Effector CD8-positive, alpha-beta T cell (primary cell): ENCODE results near the gene PGLYRP2.
"Not testable (repeated sequence)": the region's sequence is repeated elsewhere in the genome, so short reads cannot be mapped to it uniquely, and the experiment has no call there.

Experiments used
- DNase-seq: peaks from one replicate; lab custom pipeline; 2025; lab: John Stamatoyannopoulos, UW

PGLYRP2 gene

DNA sequence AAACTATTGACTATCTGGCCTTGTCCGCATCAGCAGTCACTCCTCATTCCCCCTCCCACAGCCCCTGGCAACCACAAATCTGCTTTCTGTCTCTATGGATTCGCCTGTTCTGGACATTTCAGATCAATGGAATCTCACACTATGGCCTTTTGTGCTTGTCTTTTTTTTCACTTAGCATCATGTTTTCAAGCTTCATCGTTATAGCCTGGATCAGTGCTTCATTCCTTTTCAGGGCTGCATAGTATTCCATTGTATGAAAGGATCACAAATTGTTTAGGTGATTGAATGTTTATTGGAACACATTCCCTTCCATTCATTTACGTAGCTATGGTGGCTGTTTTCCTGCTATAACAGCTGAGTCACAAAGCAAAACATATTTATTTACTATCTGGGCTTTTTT, 7.7 kb upstream of the PGLYRP2 start:
- no peak for DNase-seq

DNA sequence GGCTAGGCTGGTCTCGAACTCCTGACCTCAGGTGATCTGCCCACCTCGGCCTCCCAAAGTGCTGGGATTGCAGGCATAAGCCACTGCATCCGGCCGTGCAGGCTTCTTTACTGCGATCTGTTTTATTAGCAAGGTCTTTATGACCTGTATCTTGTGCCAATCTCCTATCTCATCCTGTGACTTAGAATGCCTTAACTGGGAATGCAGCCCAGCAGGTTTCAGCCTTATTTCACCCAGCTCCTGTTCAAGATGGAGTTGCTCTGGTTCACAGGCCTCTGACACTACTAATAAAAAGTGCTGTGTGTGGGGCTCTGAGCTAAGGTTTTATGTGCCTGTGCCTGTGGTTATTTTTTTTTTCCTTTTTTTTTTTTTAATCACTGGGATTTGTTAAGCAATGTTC, 6.5 kb upstream of the PGLYRP2 start:
- not testable (repeated sequence) for DNase-seq

DNA sequence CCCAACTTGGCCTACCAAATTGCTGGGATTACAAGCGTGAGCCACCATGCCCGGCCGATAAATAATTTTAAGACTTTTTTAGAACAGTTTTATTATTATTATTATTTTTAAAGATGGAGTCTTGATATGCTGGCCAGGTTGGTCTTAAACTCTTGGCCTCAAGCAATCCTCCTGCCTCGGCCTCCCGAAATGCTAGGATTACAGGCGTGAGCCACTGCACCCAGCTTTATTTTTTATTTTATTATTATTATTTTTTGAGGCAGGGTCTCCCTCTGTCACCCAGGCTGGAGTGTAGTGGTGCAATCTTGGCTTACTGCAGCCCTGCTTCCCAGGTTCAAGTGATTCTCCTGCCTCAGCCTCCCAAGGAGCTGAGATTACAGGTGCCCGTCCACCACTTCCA, 1.7 kb upstream of the PGLYRP2 start:
- not testable (repeated sequence) for DNase-seq

DNA sequence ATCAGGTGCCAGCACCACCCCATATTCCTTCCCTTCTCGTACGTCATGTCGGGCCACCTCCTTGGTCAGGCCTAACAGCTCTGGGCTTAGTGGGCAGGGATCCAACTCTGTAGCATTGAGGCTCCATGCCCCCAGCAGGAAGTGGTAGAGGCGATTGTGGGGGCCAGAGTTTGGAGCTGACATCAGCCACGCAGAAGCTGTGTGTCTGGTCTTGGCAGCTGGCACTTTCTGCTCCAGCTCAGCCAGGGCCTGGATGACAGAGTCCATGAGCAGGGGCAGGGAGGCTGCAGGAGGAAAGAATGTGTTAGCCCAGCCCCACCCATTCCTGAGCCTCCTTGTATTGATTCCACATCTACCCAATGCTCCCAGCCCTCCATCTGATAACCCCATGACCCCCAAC, 3.0 kb downstream of the PGLYRP2 start:
- no peak for DNase-seq

DNA sequence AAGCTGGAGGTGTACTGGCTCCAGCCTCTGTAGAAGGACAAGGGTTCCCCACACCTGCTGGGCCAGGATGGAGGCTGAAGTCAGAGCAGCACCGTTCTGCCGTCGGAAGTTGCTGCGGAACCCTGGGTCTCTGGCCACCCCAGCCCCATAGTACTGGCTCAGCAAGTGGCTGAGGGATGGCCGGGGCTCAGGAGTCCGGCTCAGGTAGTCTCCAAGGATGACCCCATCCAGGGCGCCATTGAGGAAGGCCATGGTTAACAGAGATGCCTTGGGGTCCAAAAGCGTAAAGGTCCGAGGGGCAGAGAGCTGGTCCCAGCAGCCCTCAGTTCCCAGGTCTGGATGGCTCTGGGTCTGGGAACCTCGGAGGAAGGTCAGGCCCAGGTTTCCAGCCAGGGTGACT, 3.7 kb downstream of the PGLYRP2 start:
- DNase-seq, result no peak

DNA sequence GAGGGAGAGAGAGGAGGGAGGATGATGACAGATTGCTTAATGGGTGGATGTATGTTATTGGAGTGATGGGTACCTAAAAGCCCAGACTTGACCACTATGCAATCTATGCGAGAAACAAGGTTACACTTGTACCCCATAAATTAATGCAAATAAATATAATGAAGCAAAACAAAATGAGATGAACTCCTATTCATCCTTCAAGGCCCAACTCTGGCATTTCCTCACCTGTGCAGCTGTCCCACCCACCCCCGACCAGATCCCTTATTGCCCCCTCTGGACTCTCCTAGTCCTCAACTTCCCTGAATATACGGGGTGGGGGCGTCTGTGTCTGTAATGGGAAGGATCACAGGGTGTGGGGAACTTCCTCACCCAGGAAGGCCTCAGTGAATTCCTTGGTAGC, 4.1 kb downstream of the PGLYRP2 start:
- no peak for DNase-seq

DNA sequence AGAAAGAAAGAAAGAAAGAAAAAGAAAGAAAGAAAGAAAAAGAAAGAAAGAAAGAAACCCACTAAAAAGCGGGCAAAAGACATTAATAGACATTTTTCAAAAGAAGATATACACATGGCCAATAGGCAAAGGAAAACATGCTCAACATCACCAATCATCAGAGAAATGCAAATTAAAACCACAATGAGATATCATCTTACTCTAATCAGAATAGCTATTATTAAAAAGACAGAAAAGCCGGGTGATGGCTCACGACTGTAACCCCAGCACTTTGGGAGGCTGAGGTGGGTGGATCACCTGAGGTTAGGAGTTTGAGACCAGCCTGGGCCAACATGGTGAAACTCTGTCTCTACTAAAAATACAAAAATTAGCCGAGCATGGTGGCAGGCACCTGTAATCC, 5.5 kb downstream of the PGLYRP2 start:
- DNase-seq, result not testable (repeated sequence)

DNA sequence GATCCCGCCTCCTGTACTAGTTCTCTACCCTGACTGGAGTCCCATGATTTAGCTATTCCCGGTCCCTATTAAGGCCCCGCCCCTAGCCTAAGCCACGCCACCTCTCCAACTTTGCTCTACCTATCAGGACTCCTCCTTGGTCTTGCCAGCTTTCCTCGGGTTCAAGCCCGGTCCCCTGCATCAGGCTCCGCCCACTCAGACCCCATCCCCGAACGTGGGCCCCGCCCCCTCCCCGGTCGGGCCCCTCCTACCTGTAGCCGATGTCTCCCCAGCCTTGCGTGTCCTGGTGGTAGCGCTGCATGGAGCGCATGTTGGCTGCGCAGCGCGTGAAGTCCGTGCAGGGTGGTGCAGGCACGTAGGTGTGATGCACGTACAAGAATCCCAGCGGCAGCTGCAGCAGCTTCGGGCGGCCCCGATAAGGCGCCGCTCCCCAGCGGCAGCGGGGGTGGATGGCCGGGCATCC, 7.6 kb downstream of the PGLYRP2 start:
- DNase-seq, result no peak

DNA sequence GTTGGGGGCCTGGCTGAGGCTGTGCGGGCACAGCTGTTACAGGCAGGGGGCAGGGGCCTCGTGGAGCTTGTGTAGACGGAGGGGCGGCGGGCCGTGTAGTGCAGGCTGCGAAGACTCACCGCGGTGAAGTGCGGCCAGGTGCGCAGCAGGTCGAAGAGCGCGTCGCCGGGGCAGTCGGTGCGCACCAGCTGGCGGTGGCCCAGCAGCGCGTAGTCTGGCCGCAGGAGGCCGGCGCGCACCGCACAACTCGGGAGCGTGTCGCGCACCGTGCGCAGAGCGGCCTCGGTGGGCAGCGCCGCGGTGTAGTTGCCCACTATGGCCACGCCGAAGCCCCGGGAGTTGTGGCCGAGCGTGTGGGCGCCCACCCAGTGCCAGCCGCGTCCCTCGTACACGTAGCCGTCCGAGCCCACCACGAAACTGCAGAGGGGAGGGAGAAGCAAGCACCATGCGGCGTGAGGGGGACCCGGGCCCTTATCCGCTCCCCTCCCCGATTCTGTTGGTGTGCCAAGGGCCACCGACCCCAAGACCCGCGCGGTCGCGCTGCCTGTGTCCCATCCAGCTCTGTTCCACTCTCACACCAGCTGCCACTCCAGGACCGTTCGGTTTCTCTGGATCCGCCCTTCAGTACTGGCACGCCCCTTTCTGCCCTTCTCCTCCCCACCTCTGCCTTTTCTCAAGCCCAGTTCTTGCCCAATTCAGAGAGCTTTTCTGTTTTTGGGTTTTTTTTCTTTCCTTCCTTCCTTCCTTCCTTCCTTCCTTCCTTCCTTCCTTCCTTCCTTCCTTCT, 9.6 kb downstream of the PGLYRP2 start:
- DNase-seq, result no peak

DNA sequence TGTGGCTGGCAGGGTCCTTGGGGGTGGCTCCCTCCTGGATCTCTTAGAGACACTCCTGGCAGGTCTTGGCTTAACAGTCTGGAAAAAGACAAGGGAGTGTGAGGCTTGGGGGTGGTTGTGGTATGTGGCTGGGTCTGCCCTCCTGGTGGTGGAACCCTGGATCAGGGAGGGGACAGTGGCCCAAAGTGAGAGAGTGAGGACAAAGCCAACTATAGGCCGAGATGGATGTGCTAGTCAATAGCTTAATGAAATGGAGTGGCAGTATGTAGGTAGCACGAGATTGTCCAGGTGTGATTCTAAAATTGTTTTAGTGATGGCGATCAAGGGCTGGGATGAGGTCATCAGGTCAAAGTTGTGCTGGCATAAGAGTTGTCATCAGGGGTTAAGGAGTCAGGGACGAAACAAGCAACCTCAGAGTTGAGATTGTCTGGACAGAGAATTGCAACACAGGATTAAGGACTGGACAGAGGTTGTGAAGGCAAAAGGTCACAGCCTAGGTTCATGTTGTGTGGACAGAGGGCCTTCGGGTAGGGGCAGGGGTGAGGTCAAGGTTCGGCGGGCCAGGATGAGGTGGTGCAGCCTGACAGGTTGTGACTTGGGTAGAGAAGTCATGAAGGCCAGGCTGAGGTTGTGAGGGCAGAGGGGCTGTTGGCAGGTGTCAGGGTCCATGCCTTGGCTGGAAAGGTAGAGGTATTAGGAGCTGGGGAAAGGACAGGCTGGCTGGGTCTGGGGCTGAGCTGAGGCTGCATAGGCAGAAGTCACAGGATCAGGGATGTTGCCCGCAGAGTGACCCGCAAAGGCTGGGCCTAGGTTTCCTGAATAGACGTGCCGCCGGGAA, 10.4 kb downstream of the PGLYRP2 start:
- no peak for DNase-seq

DNA sequence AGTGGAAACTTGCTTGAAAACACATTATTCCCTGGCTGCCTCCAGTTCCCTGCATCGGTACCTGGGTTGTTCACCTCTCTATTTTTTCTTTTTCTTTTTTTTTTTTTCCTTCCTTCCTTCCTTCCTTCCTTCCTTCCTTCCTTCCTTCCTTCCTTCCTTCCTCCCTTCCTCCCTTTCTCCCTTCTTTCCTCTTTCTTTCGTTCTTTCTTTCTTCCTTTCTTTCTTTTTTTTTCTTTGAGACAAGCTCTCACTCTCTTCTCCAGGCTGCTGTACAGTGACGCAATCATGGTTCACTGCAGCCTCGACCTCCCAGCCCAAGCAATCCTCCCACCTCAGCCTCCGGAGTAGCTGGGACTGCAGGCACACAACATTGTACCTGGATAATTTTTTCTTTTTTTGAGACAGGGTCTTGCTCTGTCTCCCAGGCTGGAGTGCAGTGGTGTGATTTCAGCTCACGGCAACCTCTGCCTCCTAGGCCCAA, 11.5 kb downstream of the PGLYRP2 start:
- DNase-seq, result no peak

DNA sequence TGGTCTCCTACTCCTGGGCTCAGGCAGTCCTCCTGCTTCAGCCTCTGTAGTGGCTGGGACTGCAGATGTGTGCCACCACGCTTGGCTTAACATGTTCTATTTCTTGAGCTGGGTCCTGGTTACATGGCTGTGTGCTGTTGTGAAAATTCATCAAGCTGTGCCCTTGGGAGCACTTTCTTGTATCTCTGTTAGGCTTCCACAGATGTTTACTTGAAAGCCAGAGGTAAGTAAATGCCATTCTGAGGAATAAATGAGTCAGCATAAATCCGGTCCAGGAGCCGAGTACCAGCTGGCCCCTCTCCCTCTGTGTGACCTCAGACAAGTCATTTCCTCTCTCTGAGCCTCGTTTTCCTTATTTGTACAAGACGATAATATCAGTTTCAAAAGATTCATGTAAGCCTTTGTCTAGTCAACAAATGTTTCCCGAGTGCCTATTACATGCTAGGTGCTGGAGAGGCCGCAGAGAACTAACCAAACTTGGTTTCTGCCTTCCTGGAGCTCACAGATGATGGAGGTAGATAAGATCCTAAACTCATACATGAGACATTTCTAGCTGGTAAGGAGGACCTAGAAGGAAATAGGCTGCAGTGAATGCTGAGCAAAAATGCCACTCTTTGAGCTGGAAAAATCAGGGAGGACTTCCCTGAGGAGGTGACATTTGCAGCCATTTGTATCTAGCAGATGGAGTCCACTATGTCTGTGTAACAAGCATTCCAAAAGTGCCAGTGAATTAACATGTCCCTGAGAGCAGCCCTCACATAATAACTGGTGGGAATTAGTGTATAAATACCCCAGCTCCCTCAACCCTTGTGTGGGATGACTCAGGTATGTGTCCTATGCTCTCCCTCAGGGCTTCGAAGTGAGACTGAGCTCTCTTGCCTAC, 12.2 kb downstream of the PGLYRP2 start:
- no peak for DNase-seq

DNA sequence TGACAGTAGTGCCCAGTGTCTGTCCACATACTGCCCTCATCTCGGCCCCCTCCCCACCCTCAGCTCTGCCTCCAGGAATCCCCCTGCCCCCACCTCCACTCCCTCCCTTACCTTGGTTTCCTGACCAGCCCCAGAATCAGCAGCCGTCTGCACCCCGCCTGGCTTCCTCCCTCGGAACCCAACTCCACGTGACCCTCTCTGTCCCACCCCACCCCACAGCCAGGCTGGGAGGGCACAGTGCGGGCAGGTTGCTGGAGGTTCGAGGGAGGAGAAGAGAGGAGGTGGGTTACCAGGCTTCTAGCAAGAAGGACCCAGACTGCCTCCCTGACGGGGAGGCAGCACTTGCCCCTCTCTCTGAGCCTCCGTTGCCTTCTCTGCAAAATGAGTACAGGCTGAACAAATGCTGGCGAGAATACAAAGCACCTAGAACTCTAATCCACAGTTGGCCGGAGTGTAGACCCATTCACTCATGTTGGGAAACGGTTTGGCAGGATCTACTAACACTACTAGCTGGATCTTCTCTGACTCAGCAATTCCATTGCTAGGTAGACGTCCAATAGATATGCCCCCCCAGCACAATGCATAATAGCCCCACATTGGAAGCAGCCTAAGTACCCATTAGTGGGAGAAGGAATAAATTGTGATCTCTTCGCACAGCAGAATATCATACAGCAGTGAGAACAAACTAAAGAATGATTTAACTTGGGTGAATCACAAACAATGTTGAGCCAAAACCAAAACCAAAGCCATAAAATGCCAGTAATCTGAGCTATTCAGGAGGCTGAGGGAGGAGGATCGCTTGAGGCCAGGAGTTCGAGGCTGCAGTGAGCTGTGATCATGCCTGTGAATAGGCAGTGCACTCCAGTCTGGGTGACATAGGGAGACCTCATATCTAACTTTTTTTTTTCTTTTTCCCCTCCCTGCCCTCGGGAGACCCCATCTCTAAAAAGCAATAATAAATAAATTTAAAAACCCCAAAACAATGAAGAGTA, 14.6 kb downstream of the PGLYRP2 start, which contains the start of gene RASAL3:
TSS of gene RASAL3 (minus strand) at position 151 of the 992 bp plus-strand sequence. CDS start 186 bp downstream, outside the sequence.
- DNase-seq, result peak; percentile 18

DNA sequence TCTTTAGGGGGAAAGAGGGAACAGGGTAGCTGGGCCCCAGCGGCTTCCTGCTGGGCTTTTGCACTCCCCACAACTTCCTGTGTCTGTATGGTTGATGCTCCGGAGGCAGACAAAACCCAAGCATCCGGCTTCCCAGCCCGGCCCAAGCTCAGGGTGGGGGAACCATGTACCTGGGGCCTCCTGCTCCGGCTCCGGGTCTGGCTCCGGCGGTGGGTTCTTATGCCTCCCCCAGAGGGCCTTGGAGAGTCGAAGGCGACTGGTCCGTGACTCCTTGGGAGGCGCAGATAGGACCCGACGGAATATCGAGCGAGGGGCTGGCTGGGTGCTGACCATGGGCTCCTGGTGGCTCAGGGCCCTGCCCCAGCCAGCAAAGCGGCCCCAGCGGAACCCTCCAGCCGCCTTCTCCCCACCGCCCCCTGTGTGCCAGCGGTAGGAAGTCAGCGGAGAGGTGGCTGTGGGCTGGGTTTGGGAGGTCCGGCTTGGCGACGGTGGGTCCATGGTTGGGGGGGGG, 15.4 kb downstream of the PGLYRP2 start:
- peak; percentile 49 for DNase-seq

DNA sequence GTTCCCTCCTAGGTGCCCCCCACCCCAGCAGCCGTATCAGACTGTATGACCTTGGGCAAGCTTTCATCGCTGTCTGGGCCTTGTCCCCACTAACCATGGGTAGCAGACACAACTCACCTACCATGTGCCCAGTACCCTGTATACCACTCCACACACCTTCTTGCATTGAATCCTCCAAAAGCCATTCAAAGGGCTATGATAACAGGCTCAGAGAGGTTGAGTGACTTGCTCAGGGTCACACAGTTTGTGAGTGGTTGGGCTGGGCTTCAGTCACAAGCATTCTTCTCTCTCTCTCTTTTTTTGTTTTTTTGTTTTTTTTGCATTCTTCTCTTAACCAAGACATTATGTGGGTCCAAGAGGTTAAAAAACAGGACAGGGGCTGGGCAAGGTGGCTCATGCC, 17.6 kb downstream of the PGLYRP2 start:
- no peak for DNase-seq

DNA sequence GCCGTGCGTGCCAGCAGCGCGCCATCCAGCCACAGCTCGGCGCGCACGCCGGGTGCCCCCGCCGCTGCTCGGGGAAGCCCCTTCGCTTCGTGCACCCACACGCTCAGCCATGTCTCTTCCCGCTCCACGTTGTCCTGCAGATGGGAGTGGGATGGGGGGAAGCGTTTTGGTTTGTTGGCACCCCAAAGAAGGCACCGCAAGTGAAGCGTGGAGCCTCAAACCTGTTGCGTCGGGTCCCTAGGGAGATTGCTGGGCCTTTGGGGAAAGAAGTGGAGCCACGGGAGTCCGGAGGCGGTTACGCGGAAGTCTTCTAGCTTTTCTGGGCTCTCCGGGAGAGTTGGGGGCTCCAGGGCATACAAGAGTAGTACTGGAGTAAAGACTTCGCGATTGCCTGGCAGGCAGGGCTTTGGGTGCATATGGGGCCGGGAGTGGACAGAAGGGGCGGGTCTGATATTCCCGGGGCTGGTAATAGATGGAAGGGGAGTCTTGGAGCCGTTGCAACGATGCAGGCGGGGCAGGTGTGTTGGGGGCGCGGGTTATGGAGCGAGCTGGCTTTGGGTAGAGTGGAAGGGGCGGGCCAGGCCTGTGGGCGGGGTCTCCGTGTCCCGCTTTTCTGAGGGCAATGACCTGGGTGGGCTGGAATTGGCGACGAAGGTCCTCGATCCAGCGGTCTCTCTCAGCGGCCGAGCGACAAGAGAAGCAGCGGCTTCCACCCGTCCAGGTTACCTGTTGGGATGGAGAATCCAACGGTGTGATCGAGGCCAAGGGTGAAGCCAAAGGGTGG, 21.4 kb downstream of the PGLYRP2 start:
- DNase-seq, result no peak

DNA sequence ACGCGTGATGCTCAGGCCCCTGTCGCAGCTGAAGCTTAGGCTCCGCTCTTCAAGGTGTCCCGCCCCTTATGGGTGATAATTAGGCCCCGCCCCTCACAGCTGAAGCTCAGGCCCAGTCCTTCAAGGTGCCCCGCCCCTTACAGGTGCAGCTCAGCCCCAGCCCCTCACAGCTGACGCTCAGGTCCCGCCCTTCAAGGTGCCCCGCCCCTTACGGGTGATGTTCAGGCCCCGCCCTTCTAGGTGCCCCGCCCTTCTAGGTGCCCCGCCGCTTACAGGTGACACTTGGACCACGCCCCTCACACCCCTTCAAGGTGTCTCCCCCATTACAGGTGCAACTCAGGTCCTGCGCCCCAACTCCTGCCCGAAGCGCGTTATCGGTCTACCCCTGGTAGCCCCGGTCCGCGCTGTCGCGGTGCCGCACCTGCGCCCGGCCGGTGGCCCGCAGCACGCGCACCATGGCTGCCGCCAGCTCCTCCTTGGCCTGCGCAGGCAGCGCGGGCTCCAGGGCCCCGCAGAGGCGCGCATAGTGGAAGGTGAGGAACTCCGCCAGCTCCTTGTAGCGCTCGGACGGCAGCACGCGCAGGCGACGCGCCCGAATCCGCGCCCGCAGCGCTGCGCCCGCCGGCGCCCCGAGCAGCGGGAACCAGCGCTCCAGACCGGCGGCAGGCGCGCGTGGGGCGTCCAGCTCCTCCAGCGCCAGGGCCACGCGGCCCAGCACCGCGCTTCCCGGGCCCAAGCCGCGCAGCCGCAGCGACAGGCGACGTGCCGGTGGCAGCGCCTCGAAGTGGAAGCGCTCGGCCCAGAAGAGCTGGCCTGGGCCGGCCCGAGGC, 22.2 kb downstream of the PGLYRP2 start:
- no peak for DNase-seq

DNA sequence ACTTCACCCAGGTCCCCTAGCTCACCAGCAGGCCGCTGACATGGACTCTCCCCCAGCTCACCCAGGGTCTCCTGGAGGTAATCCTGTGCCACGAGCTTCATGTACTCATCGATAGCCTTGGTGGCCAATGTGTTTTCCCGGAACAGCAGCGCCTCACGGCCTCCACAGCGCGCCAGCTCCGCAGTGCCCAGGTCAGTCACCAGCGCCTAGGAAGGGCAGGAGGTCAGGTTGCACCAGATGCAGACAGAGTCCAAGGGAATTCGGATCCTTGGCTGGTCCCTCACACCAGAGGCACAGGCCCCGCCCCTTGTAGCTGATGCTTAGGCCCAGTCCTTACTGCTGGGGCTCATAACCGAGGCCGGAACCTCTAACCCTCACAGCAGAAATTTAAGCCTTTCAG, 22.9 kb downstream of the PGLYRP2 start:
- DNase-seq, result no peak

DNA sequence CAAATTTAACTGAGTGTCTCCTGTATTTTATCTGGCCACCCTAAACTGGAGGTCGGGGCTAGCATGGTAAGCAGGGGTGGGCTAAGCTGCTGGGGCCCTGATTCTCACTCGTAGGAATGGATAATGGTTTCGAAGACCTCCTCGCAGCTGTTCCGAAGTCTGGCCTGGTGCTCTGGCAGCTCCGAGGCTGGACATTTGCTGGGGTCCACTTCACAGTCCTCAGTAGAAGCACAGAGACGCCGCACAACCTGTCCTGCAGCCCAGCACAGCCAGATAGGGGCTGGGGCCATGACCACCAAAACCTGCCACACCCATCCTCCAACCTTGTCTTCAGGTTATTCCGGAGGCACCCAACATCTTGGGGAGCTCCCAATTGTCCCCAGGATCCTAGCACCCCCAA, 23.3 kb downstream of the PGLYRP2 start:
- DNase-seq, result no peak
